HG02798 (cell line): ENCODE results near the gene CHP1.
"Not testable (repeated sequence)": the region's sequence is repeated elsewhere in the genome, so short reads cannot be mapped to it uniquely, and the experiment has no call there.

ENCODE experiments used
- ATAC-seq: cut with Tn5 transposase; IDR thresholded peaks from one replicate; pipeline ENCODE4 v1.9.1; 2021; ENCODE audit warnings: mild to moderate bottlenecking; ENCODE audit not compliant: unreplicated experiment, poor library complexity

Gene CHP1

GRCh38 chr15:41286665-41287333 is 55.7 kb downstream of the CHP1 start:
- no peak for ATAC-seq

DNA sequence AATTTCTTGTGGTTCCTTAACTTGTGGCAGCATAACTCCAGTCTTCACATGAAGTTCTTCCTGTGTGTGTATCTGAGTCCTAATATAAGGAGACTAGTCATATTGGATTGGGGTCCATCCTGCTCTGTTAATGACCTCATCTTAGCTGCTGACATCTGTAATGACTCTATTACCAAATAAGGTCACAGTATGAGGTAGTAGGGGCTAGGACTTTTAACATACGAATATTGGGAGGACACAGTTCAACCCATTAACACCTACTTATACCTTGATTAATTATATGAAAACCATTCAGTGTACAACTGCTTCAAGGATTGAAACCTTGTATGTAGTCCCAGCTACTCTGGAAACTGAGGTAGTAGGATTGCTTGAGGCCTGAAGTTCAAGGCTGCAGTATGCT is 57.4 kb downstream of the CHP1 start:
- no peak for ATAC-seq

DNA sequence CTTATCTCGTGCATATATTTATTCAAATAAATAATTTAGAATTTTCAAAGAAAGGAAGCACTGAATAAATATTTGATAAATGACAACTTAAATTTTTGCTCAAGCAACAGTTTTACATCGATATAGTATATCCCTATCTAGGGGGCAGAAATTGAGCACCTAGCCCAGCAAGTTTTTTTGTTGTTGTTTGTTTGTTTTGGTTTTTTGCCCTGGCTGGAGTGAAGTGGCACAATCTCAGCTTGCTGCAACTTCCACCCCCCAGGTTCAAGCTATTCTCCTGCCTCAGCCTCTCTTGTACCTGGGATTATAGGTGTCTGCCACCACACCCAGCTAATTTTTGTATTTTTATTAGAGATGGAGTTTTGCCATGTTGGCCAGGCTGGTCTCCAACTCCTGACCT is 58.9 kb downstream of the CHP1 start:
- no peak for ATAC-seq

GRCh38 chr15:41291065-41291631 is 60.1 kb downstream of the CHP1 start:
- peak; percentile 71 for ATAC-seq

DNA sequence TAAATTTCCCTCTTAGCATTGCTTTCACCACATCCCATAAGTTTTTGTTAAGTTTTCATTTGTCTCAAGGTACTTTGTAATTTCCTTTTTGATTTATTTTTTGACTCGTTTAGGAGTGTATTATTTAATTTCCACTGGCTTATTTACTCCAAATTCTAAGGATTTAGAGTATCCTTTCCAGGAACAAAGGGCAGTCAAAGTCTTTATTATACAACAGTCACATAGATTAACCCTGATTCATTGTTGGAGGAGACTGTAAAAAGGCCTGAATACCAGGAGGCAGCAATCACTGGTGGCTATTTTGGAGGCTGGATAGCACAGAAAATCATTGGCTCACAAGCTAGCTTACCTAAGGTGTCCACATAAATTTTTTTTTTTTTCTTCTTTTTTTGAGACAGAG is 61.5 kb downstream of the CHP1 start:
- no peak for ATAC-seq

DNA sequence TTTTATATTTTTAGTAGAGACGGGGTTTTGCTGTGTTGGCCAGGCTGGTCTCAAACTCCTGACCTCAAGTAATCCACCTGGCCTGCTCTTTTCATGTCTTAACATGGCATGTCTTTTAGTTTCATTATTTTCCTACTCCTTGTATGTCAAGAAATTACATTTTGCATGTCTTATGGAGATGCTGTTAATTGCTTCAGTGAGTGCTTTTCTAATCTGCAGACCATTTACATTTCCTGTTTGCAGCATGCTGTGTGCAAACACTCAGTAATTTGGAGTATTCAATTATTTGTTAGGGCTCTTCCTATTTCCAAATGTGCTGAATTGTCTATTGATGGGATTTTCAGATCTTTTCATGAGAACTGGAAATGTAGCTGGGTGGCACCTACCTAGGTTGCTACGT is 70.1 kb downstream of the CHP1 start:
- ATAC-seq: not testable (repeated sequence)

- no peak for ATAC-seq
These were observed 70.5 kb downstream of the CHP1 start for GRCh38 chr15:41301587-41301986.

GRCh38 chr15:41304149-41304770 is 73.2 kb downstream of the CHP1 start:
- ATAC-seq: no peak

DNA sequence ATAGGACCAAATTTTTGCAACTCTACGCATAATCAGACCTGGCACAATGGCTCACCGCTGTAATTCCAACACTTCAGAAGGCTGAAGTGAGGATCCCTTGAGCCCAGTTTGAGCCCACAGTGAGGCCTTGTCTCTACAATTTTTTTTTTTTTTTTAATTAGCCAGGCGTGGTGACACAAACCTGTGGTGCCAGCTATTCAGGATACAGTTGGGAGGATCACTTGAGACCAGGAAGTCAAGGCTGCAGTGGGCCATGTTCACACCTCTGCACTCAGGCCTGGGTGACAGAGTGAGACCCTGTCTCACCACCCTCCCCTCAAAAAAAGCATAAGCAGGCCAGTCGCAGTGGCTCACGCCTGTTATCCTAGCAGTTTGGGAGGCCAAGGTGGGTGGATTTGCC is 76.6 kb downstream of the CHP1 start:
- ATAC-seq: no peak

DNA sequence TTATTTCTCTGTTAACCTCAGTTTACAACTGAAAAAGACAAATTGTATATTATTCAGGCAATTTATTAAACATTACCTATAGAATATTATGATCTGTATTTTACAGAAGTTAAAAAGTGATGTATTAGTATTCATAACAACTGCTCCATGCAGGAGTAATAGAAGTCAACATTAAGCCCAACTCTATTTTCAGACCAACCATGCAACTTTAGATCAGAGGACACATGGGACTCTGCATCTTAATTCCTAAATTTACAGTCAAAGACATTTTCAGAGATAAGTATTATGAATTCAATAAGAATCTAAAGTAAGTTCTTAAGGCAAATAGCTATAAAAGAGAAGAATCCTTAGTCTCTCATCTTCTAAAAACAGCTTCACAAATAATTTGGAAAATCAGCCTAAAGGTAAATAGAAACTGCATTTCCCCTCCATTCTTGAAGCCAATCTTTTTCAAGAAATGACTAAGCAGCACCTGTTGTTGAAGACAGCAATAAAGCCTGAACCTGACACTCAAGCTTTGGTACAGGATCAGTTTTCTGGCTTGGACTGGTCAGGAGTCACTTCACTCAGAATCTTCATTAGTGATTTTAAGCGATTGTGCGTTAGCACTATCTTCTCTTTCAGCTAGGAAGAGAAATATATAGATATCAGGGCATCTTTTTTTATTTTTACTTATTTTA is 78.3 kb downstream of the CHP1 start:
- no peak for ATAC-seq

- ATAC-seq: not testable (repeated sequence)
These were observed 89.8 kb downstream of the CHP1 start for GRCh38 chr15:41320805-41321330.

DNA sequence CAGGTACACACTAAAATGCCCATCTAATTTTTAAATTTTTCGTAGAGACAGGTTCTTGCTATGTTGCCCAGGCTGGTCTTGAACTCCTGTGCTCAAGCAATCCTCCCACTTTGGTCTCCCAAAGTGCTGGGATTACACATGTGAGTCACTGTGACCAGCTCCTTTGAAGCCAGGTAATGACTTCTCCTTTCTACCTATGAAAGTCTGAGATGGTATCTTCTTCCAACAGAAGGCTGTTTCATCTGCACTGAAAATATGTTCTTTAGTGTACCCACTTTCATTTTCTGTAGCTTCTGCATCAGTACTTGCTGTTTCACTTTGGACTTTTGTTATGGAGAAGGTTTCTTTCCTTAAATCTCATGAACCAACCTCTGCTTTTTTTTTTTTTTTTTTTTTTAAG is 92.5 kb downstream of the CHP1 start:
- no peak for ATAC-seq

DNA sequence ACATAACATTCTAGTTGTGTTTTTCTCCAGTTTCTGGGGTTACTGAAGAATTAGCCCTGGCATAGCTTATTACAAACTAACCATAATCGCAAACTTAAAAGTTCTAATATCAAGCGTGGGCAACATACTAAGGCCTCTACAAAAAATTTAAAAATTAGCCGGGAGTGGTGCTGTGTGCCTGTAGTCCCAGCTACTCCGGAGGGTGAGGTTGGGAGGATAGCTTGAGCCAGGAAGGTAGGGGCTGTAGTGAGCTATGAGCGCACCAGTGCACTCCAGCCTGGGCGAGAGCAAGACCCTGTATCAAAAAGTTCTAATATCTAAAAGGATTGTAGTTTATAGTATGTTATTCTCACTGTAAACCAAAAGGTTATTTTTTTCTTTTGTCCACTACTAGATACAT is 100.2 kb downstream of the CHP1 start:
- no peak for ATAC-seq
